SK-N-MC (cell line): ENCODE results near the gene EIF6.

ENCODE experiments used
- EZH2 ChIP-seq: fragments of 200-600 bp; sonication (generic); IDR thresholded peaks from one replicate; pipeline ENCODE4 v1.6.1; 2017; ENCODE audit warnings: antibody characterized with exemption
- POLR2AphosphoS5 ChIP-seq: IDR thresholded peaks from 2 replicates; pipeline ENCODE4 v1.6.1; 2012; ENCODE audit warnings: mild to moderate bottlenecking, low read depth, low read length, borderline replicate concordance

GRCh38 chr20:35281506-35282101, 3.0 kb downstream of the EIF6 start:
- TF ChIP-seq EZH2 (no peak), POLR2AphosphoS5 (no peak)
